ENCODE data around the gene MYO9A. TPM values are rescaled to one million over a fixed set of nuclear protein-coding genes. Genes with fewer than 3 reads are reported as not detected.

MYO9A gene
- total RNA-seq, 1 donor: 55.9 TPM

GRCh38 chr15:71806452-71806931 is 311.5 kb downstream of the MYO9A start:
- H3K4me3 ChIP-seq (ENCODE audit: low read depth, low read length): no peak overlapping the region
- TF ChIP-seq CTCF (IDR thresholded peaks at IDR 0.05; ENCODE audit: insufficient read depth, low read length): no peak
- peak; percentile 63 for DNase-seq (ENCODE audit: low read depth)

- H3K4me3 ChIP-seq (ENCODE audit: low read depth, low read length): no peak overlapping the region
- TF ChIP-seq CTCF (IDR thresholded peaks at IDR 0.05; ENCODE audit: insufficient read depth, low read length): no peak
- no peak for DNase-seq (ENCODE audit: low read depth)
Measured at GRCh38 chr15:71804695-71805470, 313.1 kb downstream of the MYO9A start.

GRCh38 chr15:71804226-71804625 is 313.7 kb downstream of the MYO9A start:
- DNase-seq (ENCODE audit: low read depth): no peak
- no peak for TF ChIP-seq CTCF (IDR thresholded peaks at IDR 0.05; ENCODE audit: insufficient read depth, low read length)
- no peak overlapping the region for H3K4me3 ChIP-seq (ENCODE audit: low read depth, low read length)

GRCh38 chr15:71802770-71803169 is 315.2 kb downstream of the MYO9A start:
- no peak for DNase-seq (ENCODE audit: low read depth)
- H3K4me3 ChIP-seq (ENCODE audit: low read depth, low read length): no peak overlapping the region
- peak; percentile 30 for TF ChIP-seq CTCF (IDR thresholded peaks at IDR 0.05; ENCODE audit: insufficient read depth, low read length)

- no peak for DNase-seq (ENCODE audit: low read depth)
- TF ChIP-seq CTCF (IDR thresholded peaks at IDR 0.05; ENCODE audit: insufficient read depth, low read length): no peak
- no peak overlapping the region for H3K4me3 ChIP-seq (ENCODE audit: low read depth, low read length)
Measured at GRCh38 chr15:71801935-71802655, 315.9 kb downstream of the MYO9A start.

GRCh38 chr15:71800835-71801745 is 316.9 kb downstream of the MYO9A start:
- no peak overlapping the region for H3K4me3 ChIP-seq (ENCODE audit: low read depth, low read length)
- peak; percentile 85 for TF ChIP-seq CTCF (IDR thresholded peaks at IDR 0.05; ENCODE audit: insufficient read depth, low read length)
- DNase-seq (ENCODE audit: low read depth): peak; percentile 90
